SH-SY5Y (cell line): ENCODE data around the gene KDM1A.
A peak's percentile ranks its signal among the peaks of the same experiment; 100 is the strongest.

ENCODE experiments used
- GATA2 ChIP-seq: IDR thresholded peaks from 2 replicates; pipeline ENCODE4 v1.6.1; 2011; ENCODE audit warnings: mild to moderate bottlenecking, low read depth, low read length
- GATA3 ChIP-seq: IDR thresholded peaks from 2 replicates; pipeline ENCODE4 v1.6.1; 2011; ENCODE audit warnings: low read depth, mild to moderate bottlenecking, low read length, moderate library complexity

Gene KDM1A

GRCh38 chr1:23050201-23050600, 30.9 kb downstream of the KDM1A start:
- TF ChIP-seq GATA2 (no peak), GATA3 (no peak)

- TF ChIP-seq GATA2 (no peak), GATA3 (no peak)
These were observed 32.1 kb downstream of the KDM1A start for GRCh38 chr1:23051290-23051909.

- TF ChIP-seq GATA2 (no peak), GATA3 (no peak)
These were observed 38.0 kb downstream of the KDM1A start for GRCh38 chr1:23057301-23057700.

- TF ChIP-seq GATA2: no peak
These were observed 43.0 kb downstream of the KDM1A start for GRCh38 chr1:23062271-23062670.

- peak; percentile 71 for TF ChIP-seq GATA2
- no peak for TF ChIP-seq GATA3
These were observed 46.1 kb downstream of the KDM1A start for GRCh38 chr1:23065385-23065784.

- TF ChIP-seq GATA3 (no peak), GATA2 (no peak)
These were observed 46.8 kb downstream of the KDM1A start for GRCh38 chr1:23066075-23066474.

- TF ChIP-seq GATA3 (no peak), GATA2 (no peak)
These were observed 49.9 kb downstream of the KDM1A start for GRCh38 chr1:23069149-23069548.

- TF ChIP-seq GATA2 (no peak), GATA3 (no peak)
These were observed 50.4 kb downstream of the KDM1A start for GRCh38 chr1:23069675-23070074.

GRCh38 chr1:23074012-23074411, 54.7 kb downstream of the KDM1A start:
- TF ChIP-seq GATA2: no peak
- TF ChIP-seq GATA3: no peak

GRCh38 chr1:23079025-23079424, 59.8 kb downstream of the KDM1A start:
- TF ChIP-seq GATA2: no peak
- TF ChIP-seq GATA3: no peak

- TF ChIP-seq GATA2 (no peak), GATA3 (no peak)
These were observed 61.6 kb downstream of the KDM1A start for GRCh38 chr1:23080885-23081284.

GRCh38 chr1:23081376-23081775, 62.1 kb downstream of the KDM1A start:
- TF ChIP-seq GATA2 (no peak), GATA3 (no peak)

GRCh38 chr1:23083714-23084480, 64.6 kb downstream of the KDM1A start:
- TF ChIP-seq GATA2 (no peak), GATA3 (no peak)

GRCh38 chr1:23084880-23085279, 65.6 kb downstream of the KDM1A start:
- no peak for TF ChIP-seq GATA3
- no peak for TF ChIP-seq GATA2

GRCh38 chr1:23085696-23086095, 66.4 kb downstream of the KDM1A start:
- TF ChIP-seq GATA2: no peak
- TF ChIP-seq GATA3: no peak
